UCSD-AML1 (cell line): Measurements from ENCODE around the gene OR2AK2.
A peak's percentile ranks its signal among the peaks of the same experiment; 100 is the strongest.

Experiments
- DNase-seq: peaks from one replicate; lab custom pipeline; 2025; ENCODE audit not compliant: unreplicated experiment; lab: John Stamatoyannopoulos, UW

Gene OR2AK2

GRCh38 chr1:247964933-247965332, at the start of gene OR2AK2:
TSS of gene OR2AK2 (plus strand) at chr1:247965233. CDS start at chr1:247965377, 144 bp downstream.
- DNase-seq: no peak

GRCh38 chr1:247919952-247920351, 45.1 kb upstream of the OR2AK2 start, which contains the start of gene OR2T8:
TSS of gene OR2T8 (plus strand) at chr1:247920252. CDS start at chr1:247921018, 766 bp downstream.
- no peak for DNase-seq

DNA sequence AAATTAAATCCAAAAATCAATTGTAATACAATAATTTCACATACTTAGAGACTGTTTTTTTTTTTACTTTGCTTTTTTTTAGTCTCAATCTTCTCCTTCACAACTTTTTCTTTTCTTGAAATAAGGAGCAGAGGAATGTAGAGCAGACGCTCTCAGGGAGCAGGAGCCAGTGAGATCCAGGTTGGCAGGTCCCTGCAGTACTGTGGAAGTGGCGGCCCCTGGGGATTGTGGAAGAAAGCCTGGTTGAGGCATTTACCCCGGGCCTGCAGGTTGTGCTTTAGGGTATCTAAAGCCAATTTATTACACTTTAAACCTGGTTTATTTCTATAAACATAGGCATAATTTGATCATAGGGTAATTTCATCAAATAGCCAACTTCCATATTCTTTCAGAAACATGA, 41.1 kb upstream of the OR2AK2 start:
- DNase-seq: no peak

DNA sequence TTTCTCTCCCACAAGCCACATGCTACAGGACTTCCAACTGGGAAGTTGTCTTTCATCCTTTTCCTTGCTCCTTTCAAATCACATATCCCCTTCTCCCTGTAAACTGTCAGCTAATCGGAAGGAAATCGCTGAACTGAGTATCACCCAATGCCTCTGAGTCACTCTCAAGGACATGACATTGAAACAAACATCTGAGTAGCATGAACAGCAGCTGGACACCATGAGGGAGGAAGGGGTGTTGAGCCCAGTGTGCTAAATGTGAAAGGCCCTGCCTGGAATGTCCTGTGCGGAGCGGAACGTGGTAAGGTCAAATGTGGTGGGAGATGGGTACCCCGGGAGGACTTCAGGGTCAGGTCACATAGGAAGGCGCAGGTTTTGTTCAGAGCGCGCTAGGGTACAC, 40.2 kb upstream of the OR2AK2 start, which contains the start of gene OR2AJ1:
Gene OR2AJ1, plus strand, starts transcription at position 22 of the 400 bp plus-strand sequence. CDS start 8,880 bp downstream, outside the sequence.
- DNase-seq: no peak

GRCh38 chr1:247933989-247934388, 31.0 kb upstream of the OR2AK2 start:
- no peak for DNase-seq

DNA sequence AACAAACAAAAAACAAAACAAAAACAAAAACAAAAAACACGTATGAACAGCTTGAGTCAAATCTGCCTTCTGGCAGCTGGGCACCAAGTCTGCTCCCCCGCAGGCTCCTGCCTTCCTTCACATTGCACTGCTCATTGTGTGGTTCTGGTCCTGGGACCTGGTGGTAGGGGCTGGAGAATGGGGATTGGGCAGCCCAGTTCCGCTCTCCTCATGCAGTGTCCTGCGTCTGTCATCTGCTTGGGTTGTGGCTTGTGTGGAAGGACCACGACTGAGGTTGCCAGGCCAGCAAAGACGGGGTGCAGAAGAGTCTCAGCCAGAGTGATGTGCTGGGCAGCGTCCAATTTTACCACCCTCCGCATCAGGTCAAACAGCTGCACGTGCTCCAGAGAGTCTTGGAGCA, 29.3 kb upstream of the OR2AK2 start:
- no peak for DNase-seq

- no peak for DNase-seq
Measured at GRCh38 chr1:247936415-247936814, 28.6 kb upstream of the OR2AK2 start.

DNA sequence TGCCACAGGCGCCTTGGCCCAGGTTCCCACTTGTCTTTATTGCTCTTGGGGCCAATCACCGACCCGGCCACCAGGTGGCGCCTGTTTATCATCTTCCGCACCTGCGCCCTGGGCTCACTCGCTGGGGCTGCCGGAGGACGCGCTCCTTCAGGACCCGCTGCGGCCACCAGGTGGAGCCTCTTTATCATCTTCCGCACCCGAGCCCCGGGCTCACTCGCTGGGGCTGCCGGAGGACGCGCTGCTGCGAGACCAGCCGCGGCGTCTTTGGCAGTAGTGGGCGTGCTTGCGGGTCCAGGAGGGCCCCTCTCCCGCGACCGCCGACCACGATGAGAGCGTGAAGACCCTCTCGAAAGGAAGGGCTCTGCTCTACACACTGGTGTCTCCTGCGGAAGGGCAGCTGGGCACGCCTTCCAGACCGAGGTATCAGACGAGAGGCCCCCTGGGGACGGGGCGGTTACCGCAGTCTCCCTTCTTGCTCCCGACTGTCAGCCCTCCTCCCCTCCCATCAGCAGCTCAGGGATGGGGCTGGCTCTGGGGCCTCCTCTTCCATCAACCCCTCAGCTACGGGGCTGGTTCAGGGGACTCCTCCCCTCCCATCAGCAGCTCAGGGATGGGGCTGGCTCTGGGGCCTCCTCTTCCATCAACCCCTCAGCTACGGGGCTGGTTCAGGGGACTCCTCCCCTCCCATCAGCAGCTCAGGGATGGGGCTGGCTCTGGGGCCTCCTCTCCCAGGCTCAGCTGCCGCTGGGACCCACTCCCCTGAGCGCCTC, 27.9 kb upstream of the OR2AK2 start:
- DNase-seq: peak; percentile 97

DNA sequence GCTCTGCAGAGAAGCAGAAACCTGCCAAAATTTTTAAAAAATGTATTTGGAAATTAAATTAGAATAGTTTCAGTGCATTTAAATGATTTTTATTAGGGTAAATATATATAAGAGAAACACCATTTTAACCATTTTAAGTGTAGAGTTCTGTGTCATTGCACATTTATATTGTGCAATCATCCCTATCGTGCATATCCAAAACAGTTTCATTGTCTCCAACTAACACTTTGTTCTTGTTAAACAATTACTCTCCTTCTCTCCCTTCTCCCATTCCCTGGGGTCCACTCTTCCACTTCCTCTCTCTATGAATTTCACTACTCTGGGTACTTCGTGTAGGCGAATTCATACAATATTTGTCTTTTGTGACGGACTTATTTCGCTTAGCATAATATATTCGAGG, 22.4 kb upstream of the OR2AK2 start:
- DNase-seq: no peak

GRCh38 chr1:247948558-247948957, 16.5 kb upstream of the OR2AK2 start, which contains the start of gene OR2L8:
TSS of gene OR2L8 (plus strand) at chr1:247948858. CDS start at chr1:247948858, 0 bp downstream.
- no peak for DNase-seq

GRCh38 chr1:247953408-247953807, 11.6 kb upstream of the OR2AK2 start:
- no peak for DNase-seq

DNA sequence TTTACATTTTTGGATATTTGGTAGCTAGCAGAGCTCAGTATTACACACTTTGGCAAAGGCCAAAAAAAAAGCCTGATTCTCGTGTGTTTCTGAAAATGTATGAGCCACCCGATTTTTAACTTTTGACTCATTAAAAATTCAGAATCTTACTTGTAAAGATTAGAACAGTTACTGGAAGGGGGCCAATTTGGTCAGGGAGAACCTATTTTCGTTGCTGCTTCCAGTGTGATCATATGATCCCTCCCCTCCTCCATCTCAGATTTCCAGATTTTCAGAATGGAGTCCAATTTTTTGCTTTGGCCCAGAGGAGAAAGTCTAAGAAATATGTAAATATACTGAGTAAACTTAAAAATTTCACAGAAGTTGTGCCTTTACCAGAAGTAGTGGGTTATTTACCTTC, 3.2 kb upstream of the OR2AK2 start:
- DNase-seq: no peak

- no peak for DNase-seq
Measured at GRCh38 chr1:247962911-247963588, 2.0 kb upstream of the OR2AK2 start.

- no peak for DNase-seq
Measured at GRCh38 chr1:247966532-247967204, 1.6 kb downstream of the OR2AK2 start.

DNA sequence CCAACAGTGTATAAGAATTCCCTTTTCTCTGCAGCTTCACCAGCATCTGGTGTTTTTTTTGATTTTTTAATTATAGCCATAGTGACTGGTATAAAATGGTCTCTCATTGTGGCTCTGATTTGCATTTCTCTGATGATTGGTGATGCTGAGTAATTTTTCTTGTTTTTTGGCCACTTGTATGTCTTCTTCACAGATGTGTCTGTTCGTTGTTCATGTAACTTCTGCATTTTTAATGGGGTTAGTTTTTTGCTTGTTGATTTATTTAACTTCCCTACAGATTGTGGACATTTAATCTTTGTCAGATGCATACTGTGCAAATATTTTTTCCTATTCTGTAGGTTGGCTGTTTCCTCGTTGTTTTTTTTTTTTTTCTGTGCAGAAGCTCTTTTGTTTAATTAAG, 28.0 kb downstream of the OR2AK2 start:
- no peak for DNase-seq

- DNase-seq: no peak
Measured at GRCh38 chr1:247998811-247999210, 33.8 kb downstream of the OR2AK2 start.

GRCh38 chr1:248000169-248000568, 35.1 kb downstream of the OR2AK2 start:
- no peak for DNase-seq

DNA sequence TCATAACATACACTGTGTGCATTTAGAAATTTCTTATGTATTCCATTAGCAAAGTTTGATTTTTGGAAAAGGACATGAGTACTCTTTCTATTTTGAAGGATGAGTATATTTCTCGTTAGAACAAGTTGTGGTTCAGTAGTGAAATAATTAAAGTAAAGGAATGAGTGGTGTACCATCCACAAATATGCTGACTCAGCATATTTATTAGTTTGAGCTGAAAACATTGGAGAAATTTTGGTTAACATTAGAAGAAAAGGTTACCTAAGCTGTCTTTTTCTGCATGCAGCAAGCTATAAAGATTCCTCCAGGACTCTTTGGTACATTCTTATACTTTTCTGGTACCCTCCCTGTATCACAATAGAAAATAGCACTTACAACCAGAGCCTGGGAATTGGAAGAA, 42.7 kb downstream of the OR2AK2 start:
- no peak for DNase-seq

DNA sequence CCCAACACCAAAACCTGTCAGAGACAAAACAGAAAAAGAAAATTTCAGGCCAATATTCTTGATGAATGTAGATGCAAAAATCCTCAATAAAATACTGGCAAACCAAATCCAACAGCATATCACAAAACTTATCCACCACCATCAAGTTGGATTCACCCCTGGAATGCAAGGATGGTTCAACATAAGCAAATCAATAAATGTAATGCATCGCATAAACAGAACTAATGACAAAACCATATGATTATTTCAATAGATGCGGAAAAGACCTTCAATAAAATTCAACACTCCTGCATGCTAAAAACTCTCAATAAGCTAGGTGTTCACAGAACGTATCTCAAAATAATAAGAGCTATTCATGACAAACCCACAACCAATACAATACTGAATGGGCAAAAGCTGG, 44.6 kb downstream of the OR2AK2 start:
- no peak for DNase-seq

DNA sequence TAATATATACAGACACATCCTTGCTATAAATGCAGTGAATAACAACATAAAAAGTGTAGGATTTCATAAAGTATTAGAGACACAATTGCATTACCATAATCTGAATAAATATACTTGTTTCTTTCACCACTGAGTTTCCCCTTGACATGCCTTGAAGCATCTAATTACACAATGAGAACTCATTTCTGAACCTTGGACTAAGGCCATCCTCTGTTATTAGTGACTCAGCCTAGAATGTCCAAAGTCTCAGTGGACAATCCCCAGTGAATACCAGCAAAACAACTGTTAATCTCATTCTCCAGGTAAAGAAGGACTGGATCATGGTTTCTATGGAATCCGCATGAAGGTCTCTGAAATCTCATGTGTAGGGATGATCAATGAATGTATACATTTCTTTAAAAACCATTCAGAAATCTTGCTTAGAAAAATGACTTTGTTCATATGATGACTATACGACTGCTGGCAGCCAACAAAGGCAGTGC, 48.2 kb downstream of the OR2AK2 start, which contains the start of gene OR2L5:
Gene OR2L5, plus strand, starts transcription at position 432 of the 482 bp plus-strand sequence. CDS start 8,288 bp downstream, outside the sequence.
- DNase-seq: no peak

- no peak for DNase-seq
Measured at GRCh38 chr1:248015803-248016202, 50.8 kb downstream of the OR2AK2 start.
